ENCODE data around the gene RHO.

GRCh38 chr3:129563850-129564535, 35.6 kb downstream of the RHO start:
- no peak for TF ChIP-seq GATA3 (IDR thresholded peaks at IDR 0.05; ENCODE audit: low read depth, low read length)
- TF ChIP-seq GATA2 (IDR thresholded peaks at IDR 0.05; ENCODE audit: low read depth, low read length): no peak
